ENCODE results near the gene PRR12.
A peak's percentile ranks its signal among the peaks of the same experiment; 100 is the strongest.

DNA sequence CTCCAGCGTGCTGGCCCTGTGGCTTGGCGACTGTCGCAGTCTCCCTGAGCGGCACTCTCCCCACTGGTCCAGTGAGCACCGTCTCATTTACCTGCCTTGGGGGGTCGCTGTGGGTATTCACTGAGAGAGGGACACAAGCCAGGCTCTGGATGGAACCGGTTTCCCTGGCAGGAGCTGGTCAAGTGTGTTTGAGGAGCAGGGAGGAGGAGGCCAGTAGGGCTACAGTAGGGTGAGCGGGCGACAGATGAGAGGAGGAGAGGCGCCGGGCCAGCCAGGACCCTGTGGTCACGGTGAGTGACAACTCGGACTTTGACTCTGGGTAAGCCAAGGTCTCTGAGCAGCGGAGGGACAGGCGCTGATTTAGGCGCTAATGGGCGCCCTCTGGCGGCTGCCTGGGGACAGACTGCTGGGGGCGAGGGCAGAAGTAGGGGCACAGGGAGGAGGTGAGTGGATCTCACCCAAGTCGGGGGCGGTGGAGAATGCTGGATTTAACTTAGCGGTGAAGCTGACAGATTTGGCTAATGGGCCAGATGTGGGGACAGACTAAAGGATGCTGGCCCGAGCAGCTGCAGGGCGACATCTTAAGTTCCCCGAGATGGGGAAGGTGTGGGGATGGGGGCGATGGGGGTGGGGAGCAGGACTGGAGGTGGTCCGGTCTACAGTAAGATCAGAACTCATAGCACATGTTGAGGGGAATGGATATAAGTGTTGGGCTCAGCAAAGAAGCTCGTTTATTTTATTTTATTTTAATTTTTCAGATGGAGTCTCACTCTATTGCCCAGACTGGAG is 81.3 kb downstream of the PRR12 start:
- no peak for TF ChIP-seq EZH2 (IDR thresholded peaks at IDR 0.05; ENCODE audit: borderline replicate concordance, low read length)
- TF ChIP-seq, protein P1, sequence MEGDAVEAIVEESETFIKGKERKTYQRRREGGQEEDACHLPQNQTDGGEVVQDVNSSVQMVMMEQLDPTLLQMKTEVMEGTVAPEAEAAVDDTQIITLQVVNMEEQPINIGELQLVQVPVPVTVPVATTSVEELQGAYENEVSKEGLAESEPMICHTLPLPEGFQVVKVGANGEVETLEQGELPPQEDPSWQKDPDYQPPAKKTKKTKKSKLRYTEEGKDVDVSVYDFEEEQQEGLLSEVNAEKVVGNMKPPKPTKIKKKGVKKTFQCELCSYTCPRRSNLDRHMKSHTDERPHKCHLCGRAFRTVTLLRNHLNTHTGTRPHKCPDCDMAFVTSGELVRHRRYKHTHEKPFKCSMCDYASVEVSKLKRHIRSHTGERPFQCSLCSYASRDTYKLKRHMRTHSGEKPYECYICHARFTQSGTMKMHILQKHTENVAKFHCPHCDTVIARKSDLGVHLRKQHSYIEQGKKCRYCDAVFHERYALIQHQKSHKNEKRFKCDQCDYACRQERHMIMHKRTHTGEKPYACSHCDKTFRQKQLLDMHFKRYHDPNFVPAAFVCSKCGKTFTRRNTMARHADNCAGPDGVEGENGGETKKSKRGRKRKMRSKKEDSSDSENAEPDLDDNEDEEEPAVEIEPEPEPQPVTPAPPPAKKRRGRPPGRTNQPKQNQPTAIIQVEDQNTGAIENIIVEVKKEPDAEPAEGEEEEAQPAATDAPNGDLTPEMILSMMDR (conservative IDR thresholded peaks at IDR 0.05 in 1 of 2, IDR thresholded peaks at IDR 0.05 in 1 of 2; ENCODE audit: extremely low read depth in 1 of 2, insufficient read depth in 1 of 2, low read depth in 1 of 2, low read length in 2 of 2): peak; percentile 95 to 97
